ENCODE data around the gene MAN2A1. TPM values are rescaled to one million over a fixed set of nuclear protein-coding genes. Genes with fewer than 3 reads are reported as not detected.
A peak's percentile ranks its signal among the peaks of the same experiment; 100 is the strongest.

MAN2A1 gene
- total RNA-seq, 4 donors from 2014 or later = 37.0 to 45.9 (median 39.8) TPM

GRCh38 chr5:109678447-109678846 is 11.3 kb upstream of the MAN2A1 start:
- no peaks in the 10 kb centered on the region for H3K9me3 ChIP-seq
- H3K36me3 ChIP-seq = no peaks in the 10 kb centered on the region
- 92% methylated on average over 3 of the region's 3 CpGs for WGBS
- H3K4me1 ChIP-seq = no peaks in the 10 kb centered on the region
- H3K27ac ChIP-seq = no peak overlapping the region
- no peak overlapping the region for H3K4me3 ChIP-seq
- DNase-seq (ENCODE audit: low spot score in 2 of 2) = no peak
- no peaks in the 10 kb centered on the region for H3K27me3 ChIP-seq
- no peak for TF ChIP-seq CTCF (IDR thresholded peaks at IDR 0.05)
- no peak for TF ChIP-seq POLR2AphosphoS5 (IDR thresholded peaks at IDR 0.05)
- no peak for TF ChIP-seq EP300 (IDR thresholded peaks at IDR 0.05)
- TF ChIP-seq POLR2A (IDR thresholded peaks at IDR 0.05) = no peak

- DNase-seq (ENCODE audit: low spot score in 2 of 2) = no peak
- Histone ChIP-seq H3K27ac (no peak overlapping the region), H3K4me1 (no peaks in the 10 kb centered on the region), H3K9me3 (no peaks in the 10 kb centered on the region), H3K27me3 (no peaks in the 10 kb centered on the region), H3K36me3 (no peaks in the 10 kb centered on the region), H3K4me3 (no peak overlapping the region)
- 93% methylated on average over 3 of the region's 3 CpGs for WGBS
- TF ChIP-seq POLR2A (IDR thresholded peaks at IDR 0.05) = no peak
These were observed 8.0 kb upstream of the MAN2A1 start for GRCh38 chr5:109681763-109682162.

GRCh38 chr5:109682383-109682782 is 7.3 kb upstream of the MAN2A1 start:
- 69% methylated on average over 2 of the region's 2 CpGs for WGBS
- no peak for DNase-seq (ENCODE audit: low spot score in 2 of 2)
- TF ChIP-seq CTCF (IDR thresholded peaks at IDR 0.05) (no peak), POLR2AphosphoS5 (IDR thresholded peaks at IDR 0.05) (no peak), EP300 (IDR thresholded peaks at IDR 0.05) (no peak), POLR2A (IDR thresholded peaks at IDR 0.05) (no peak)

GRCh38 chr5:109685916-109686315 is 3.8 kb upstream of the MAN2A1 start:
- DNase-seq (ENCODE audit: low spot score in 2 of 2) = no peak
- TF ChIP-seq EP300 (IDR thresholded peaks at IDR 0.05) (no peak), POLR2A (IDR thresholded peaks at IDR 0.05) (no peak), CTCF (IDR thresholded peaks at IDR 0.05) (no peak), POLR2AphosphoS5 (IDR thresholded peaks at IDR 0.05) (no peak)
- Histone ChIP-seq H3K4me1 (no peaks in the 10 kb centered on the region), H3K9me3 (peaks cover 8% of the 10 kb centered on the region), H3K4me3 (no peak overlapping the region), H3K36me3 (no peaks in the 10 kb centered on the region), H3K27ac (no peak overlapping the region), H3K27me3 (no peaks in the 10 kb centered on the region)
- 92% methylated on average over 4 of the region's 4 CpGs for WGBS

More at GRCh38 chr5:109682383-109682782, 7.3 kb upstream of the MAN2A1 start:
- Histone ChIP-seq H3K27me3 (no peaks in the 10 kb centered on the region), H3K4me1 (no peaks in the 10 kb centered on the region), H3K36me3 (no peaks in the 10 kb centered on the region), H3K9me3 (no peaks in the 10 kb centered on the region), H3K27ac (no peak overlapping the region), H3K4me3 (no peak overlapping the region)

- H3K9me3 ChIP-seq = peaks cover 8% of the 10 kb centered on the region
- no peak for TF ChIP-seq EP300 (IDR thresholded peaks at IDR 0.05)
- no peak for TF ChIP-seq POLR2AphosphoS5 (IDR thresholded peaks at IDR 0.05)
- no peak for TF ChIP-seq POLR2A (IDR thresholded peaks at IDR 0.05)
- TF ChIP-seq CTCF (IDR thresholded peaks at IDR 0.05) = no peak
- DNase-seq (ENCODE audit: low spot score in 2 of 2) = no peak
- H3K4me1 ChIP-seq = peaks cover 25% of the 10 kb centered on the region
- WGBS = 18% methylated on average over 6 of the region's 6 CpGs
- H3K27ac ChIP-seq = peak overlapping the region; percentile 96
- H3K36me3 ChIP-seq = no peaks in the 10 kb centered on the region
- peak overlapping the region; percentile 97 for H3K4me3 ChIP-seq
- H3K27me3 ChIP-seq = no peaks in the 10 kb centered on the region
These were observed 1.1 kb upstream of the MAN2A1 start for GRCh38 chr5:109688630-109688969.
